Measurements from ENCODE around the gene MRGPRG.

DNA sequence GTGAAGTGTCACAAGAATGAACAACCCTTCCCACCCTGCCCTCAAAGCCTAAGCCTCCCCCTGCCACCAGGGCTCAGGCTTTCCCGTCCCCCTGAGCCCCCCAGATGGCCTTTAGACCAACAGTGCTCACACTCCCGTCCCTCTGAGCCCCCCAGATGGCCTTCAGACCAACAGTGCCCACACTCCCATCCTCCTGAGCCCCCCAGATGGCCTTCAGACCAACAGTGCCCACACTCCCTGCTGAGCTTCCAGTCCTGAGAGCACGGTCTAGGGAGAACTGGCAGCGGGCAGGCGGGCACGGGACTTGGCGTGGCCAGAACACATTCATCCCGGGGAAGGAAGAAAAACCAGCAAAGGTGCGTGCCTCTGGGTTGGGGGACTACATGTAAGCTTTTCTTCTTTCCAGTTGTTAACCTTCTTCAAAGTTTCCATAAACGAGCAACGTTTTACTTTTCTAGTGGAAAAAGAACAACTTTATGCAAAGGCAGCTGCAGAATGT is 2.5 kb downstream of the MRGPRG start:
- TF ChIP-seq, protein P1, sequence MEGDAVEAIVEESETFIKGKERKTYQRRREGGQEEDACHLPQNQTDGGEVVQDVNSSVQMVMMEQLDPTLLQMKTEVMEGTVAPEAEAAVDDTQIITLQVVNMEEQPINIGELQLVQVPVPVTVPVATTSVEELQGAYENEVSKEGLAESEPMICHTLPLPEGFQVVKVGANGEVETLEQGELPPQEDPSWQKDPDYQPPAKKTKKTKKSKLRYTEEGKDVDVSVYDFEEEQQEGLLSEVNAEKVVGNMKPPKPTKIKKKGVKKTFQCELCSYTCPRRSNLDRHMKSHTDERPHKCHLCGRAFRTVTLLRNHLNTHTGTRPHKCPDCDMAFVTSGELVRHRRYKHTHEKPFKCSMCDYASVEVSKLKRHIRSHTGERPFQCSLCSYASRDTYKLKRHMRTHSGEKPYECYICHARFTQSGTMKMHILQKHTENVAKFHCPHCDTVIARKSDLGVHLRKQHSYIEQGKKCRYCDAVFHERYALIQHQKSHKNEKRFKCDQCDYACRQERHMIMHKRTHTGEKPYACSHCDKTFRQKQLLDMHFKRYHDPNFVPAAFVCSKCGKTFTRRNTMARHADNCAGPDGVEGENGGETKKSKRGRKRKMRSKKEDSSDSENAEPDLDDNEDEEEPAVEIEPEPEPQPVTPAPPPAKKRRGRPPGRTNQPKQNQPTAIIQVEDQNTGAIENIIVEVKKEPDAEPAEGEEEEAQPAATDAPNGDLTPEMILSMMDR (IDR thresholded peaks at IDR 0.05): no peak
- TF ChIP-seq, protein P2, sequence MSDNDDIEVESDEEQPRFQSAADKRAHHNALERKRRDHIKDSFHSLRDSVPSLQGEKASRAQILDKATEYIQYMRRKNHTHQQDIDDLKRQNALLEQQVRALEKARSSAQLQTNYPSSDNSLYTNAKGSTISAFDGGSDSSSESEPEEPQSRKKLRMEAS (CRISPR knock-in tag; IDR thresholded peaks at IDR 0.05): no peak
- TF ChIP-seq, protein P3, sequence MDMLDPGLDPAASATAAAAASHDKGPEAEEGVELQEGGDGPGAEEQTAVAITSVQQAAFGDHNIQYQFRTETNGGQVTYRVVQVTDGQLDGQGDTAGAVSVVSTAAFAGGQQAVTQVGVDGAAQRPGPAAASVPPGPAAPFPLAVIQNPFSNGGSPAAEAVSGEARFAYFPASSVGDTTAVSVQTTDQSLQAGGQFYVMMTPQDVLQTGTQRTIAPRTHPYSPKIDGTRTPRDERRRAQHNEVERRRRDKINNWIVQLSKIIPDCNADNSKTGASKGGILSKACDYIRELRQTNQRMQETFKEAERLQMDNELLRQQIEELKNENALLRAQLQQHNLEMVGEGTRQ (CRISPR knock-in tag; IDR thresholded peaks at IDR 0.05): no peak
- TF ChIP-seq JUN (CRISPR knock-in tag; IDR thresholded peaks at IDR 0.05): no peak
- TF ChIP-seq ETV6 (CRISPR knock-in tag; IDR thresholded peaks at IDR 0.05): no peak
